Heart left ventricle (tissue), 16 donors: ENCODE results near the gene POP5. TPM values are rescaled to one million over a fixed set of nuclear protein-coding genes. Genes with fewer than 3 reads are reported as not detected.

Experiments
- ATAC-seq, 4 donors: fragments of 200-7000 bp; cut with Tn5 transposase; one replicate each; pipeline ENCODE4 v1.9.1; 2020 to 2022; ENCODE audit warnings: moderate library complexity in 4 of 4, mild to moderate bottlenecking in 3 of 4, moderate number of reproducible peaks in 1 of 4
- DNase-seq, 5 donors: peaks; one replicate each; pipeline ENCODE4 v3.0.0-alpha.2; 2020
- H3K27ac ChIP-seq, 12 donors: fragments of 200-600 bp; sonication (generic) in 4 of 12; one replicate each; pipeline versions ENCODE4 v1.5.0 to v1.8.0; 2016 to 2022; ENCODE audit warnings: mild to moderate bottlenecking in 2 of 12
- H3K27me3 ChIP-seq, 9 donors: fragments of 200-600 bp; sonication (generic) in 2 of 9; one replicate each; pipeline versions ENCODE4 v1.5.1 to v1.8.0; 2016 to 2022; ENCODE audit warnings: mild to moderate bottlenecking in 3 of 9
- H3K36me3 ChIP-seq, 9 donors: fragments of 200-600 bp; sonication (generic) in 2 of 9; one replicate each; pipeline versions ENCODE4 v1.5.0 to v1.8.0; 2018 to 2022; ENCODE audit warnings: mild to moderate bottlenecking in 2 of 9
- H3K4me1 ChIP-seq, 12 donors: fragments of 200-600 bp; sonication (generic) in 4 of 12; one replicate each; pipeline versions ENCODE4 v1.5.0 to v1.8.0; 2016 to 2022; ENCODE audit warnings: mild to moderate bottlenecking in 3 of 12
- H3K4me3 ChIP-seq, 12 donors: fragments of 200-600 bp; sonication (generic) in 4 of 12; one replicate each; pipeline versions ENCODE4 v1.5.0 to v1.8.0; 2017 to 2022; ENCODE audit warnings: mild to moderate bottlenecking in 9 of 12, moderate library complexity in 4 of 12
- H3K9me3 ChIP-seq, 12 donors: fragments of 200-600 bp; sonication (generic) in 4 of 12; one replicate each; pipeline versions ENCODE4 v1.5.0 to v1.8.0; 2016 to 2022; ENCODE audit warnings: mild to moderate bottlenecking in 1 of 12
- CTCF ChIP-seq, 12 donors: fragments of 200-600 bp; sonication (generic) in 4 of 12; IDR thresholded peaks; one replicate each; pipeline versions ENCODE4 v1.5.0 to v1.8.0; 2018 to 2022; ENCODE audit warnings: antibody characterized with exemption in 12 of 12, mild to moderate bottlenecking in 5 of 12
- POLR2A ChIP-seq, 2 donors: fragments of 450-650 bp; IDR thresholded peaks; one replicate each; pipeline ENCODE4 v1.6.1; 2017; ENCODE audit warnings: antibody characterized with exemption in 2 of 2, mild to moderate bottlenecking in 2 of 2, moderate library complexity in 2 of 2
- WGBS, 4 donors: extraction: QIAGEN DNeasy Blood & Tissue Kit in 2 of 4; methylation state at CpG; one replicate each; pipeline versions ENCODE4 v1.1.5 to v1.1.7; 2013 to 2018; 5-methylcytosine and 5-hydroxymethylcytosine counted together
- intact Hi-C, 10 donors: fragments of 100-400 bp; cut with DNase I; formaldehyde crosslinking; loops; one replicate each; pipeline versions ENCODE4 v1.11.1 to v1.14.2; 2022
- long read RNA-seq, 3 donors: library from polyadenylated mRNA; unstranded; transcript quantifications; one replicate each; pipeline ENCODE4 v2.0.0, GENCODE V29; 2020 to 2021
- polyA plus RNA-seq, 2 donors: library from polyadenylated mRNA; stranded (reverse); fragments of 200-250 nt; gene quantifications; one replicate each; pipeline ENCODE4 v1.2.3, GENCODE V29; 2013
- total RNA-seq, 9 donors: library from RNA; depleted of rRNA in 2 of 9; stranded (reverse); fragments of >200 nt in 2 of 9; fragmentation: NEBNext Ultra II Directional in 3 of 9; extraction: Animal tissue kit (Norgen Biotek cat#: 25700) in 3 of 9; gene quantifications; one replicate each; pipeline versions ENCODE4 v1.1.0 to v1.2.4, GENCODE V29; 2016 to 2023
- donor health status: ischemic (EF 13 %, LVEDD 7.1; RV severe dilation, severe dysfunction).
- donor health status: healthy with polysubstance abuse.
- donor health status: DM: no; HTN: yes; CAD: no.
- donor health status: DM: no; HTN: no; CAD: no.
- donor health status: ischemic (EF 25% LVEDD 6.9; RV normal size, moderate dysfunction).
- donor health status: ischemic (EF 25% LVEDD 5.7; RV mildly dilated, moderate dysfunction).
- donor health status: healthy.
- donor health status: DM: yes; HTN: yes; CAD: no.
- donor health status: ischemic (EF 35%, LVEDD 5.7; RV mildly dilated, moderate dysfunction).
- donor health status: nonischemic (EF 11% LVEDD 7.7; RV severe dilation, severe dysfunction).
- donor health status: DM: yes; HTN: yes; CAD: no.
- donor health status: PGD.
- donor health status: ischemic (EF 29% LVEDD 5.4; RV normal size, mild dysfunction).
- donor health status: nonischemic (EF 23%, LVEDD 6.1; RV moderate dilation, normal function).

The POP5 gene
- total RNA-seq (10 to 100 TPM; 20.6 to 46.6 (median 36.3) TPM), polyA plus RNA-seq (10 to 100 TPM; 30.9 to 55.8 TPM)
- long read RNA-seq, donor 1, transcript POP5-202 (5 exons, 801 nt), result major isoform, 35 of 48 reads
- long read RNA-seq, donor 1, transcript POP5-208 (4 exons, 821 nt), result minor isoform, 9 of 48 reads
- long read RNA-seq, donor 1, partial matches to known transcripts, result 2 of 48 reads
- long read RNA-seq, donor 1, other reads (novel, unspliced or antisense), result 1 of 48 reads
- long read RNA-seq, donor 2, transcript POP5-202 (5 exons, 801 nt), result major isoform, 14 of 24 reads
- long read RNA-seq, donor 2, partial matches to known transcripts, result 0 of 24 reads
- long read RNA-seq, donor 2, other reads (novel, unspliced or antisense), result 6 of 24 reads
- long read RNA-seq, donor 3, transcript POP5-202 (5 exons, 801 nt), result major isoform, 11 of 19 reads
- long read RNA-seq, donor 3, partial matches to known transcripts, result 2 of 19 reads
- long read RNA-seq, donor 3, other reads (novel, unspliced or antisense), result 1 of 19 reads

- H3K36me3 ChIP-seq, result peaks cover 0 to 44% (median 38%) of the 10 kb centered on the region in 9 donors
- ATAC-seq (peak; percentile 92 to 97 (median 94)), DNase-seq (peak; percentile 96 to 97 (median 97))
- no peaks in the 10 kb centered on the region for H3K9me3 ChIP-seq
- TF ChIP-seq POLR2A (IDR thresholded peaks at IDR 0.05), result peak in 1 of 2 donors; percentile 77
- TF ChIP-seq CTCF (IDR thresholded peaks at IDR 0.05), result no peak
- peak within 1 kb of the TSS; percentile 61 to 97 (median 81) for H3K4me3 ChIP-seq
- peaks cover 0 to 36% (median 26%) of the 10 kb centered on the region in 12 donors for H3K4me1 ChIP-seq
- WGBS, 4 donors, result 0 to 1% (median 0%) methylated on average over 34 to 56 of the region's 56 CpGs
- H3K27me3 ChIP-seq, result peaks cover 0 to 9% (median 0%) of the 10 kb centered on the region in 9 donors
- intact Hi-C loops, result loop anchor here in 9 of 10 donors (2.0 to 10.0 kb wide), 10 partner anchors 44 to 524 kb away; partner anchors contain the start of genes UNC119B (in 3 of the 9), C12orf43 (in 1 of the 9) and SPPL3 (in 1 of the 9)
- peak within 1 kb of the TSS in 11 of 12 donors; percentile 47 to 84 (median 70) for H3K27ac ChIP-seq
These were observed at the start of gene POP5 for GRCh38 chr12:120580787-120581723. Gene POP5, minus strand, starts transcription at chr12:120581402. Its CDS starts 40 bp downstream, at chr12:120581362.

GRCh38 chr12:120630104-120630892 lies 49.1 kb upstream of the POP5 start:
- ATAC-seq, result no peak

GRCh38 chr12:120628919-120629318 lies 47.7 kb upstream of the POP5 start:
- intact Hi-C loops, result no loop called here
- Histone ChIP-seq H3K4me1 (no peaks in the 10 kb centered on the region), H3K36me3 (no peaks in the 10 kb centered on the region), H3K4me3 (no peak overlapping the region), H3K9me3 (no peaks in the 10 kb centered on the region), H3K27me3 (peaks cover 0 to 5% (median 0%) of the 10 kb centered on the region in 9 donors), H3K27ac (no peak overlapping the region)
- 37 to 44% (median 42%) methylated on average over 4 of the region's 4 CpGs for WGBS, 4 donors
- peak in 1 of 5 donors; percentile 45 for DNase-seq
- peak; percentile 61 to 90 (median 86) for ATAC-seq
- TF ChIP-seq CTCF (IDR thresholded peaks at IDR 0.05) (peak in 5 of 12 donors; percentile 16 to 47 (median 40)), POLR2A (IDR thresholded peaks at IDR 0.05) (no peak)

More at GRCh38 chr12:120630104-120630892, 49.1 kb upstream of the POP5 start:
- WGBS, 4 donors, result 74 to 80% (median 77%) methylated on average over 15 of the region's 15 CpGs
- H3K4me1 ChIP-seq, result no peaks in the 10 kb centered on the region
- peaks cover 0 to 5% (median 0%) of the 10 kb centered on the region in 9 donors for H3K27me3 ChIP-seq
- TF ChIP-seq CTCF (IDR thresholded peaks at IDR 0.05) (no peak), POLR2A (IDR thresholded peaks at IDR 0.05) (no peak)
- no peak overlapping the region for H3K4me3 ChIP-seq
- DNase-seq, result no peak
- no peaks in the 10 kb centered on the region for H3K9me3 ChIP-seq
- no peak overlapping the region for H3K27ac ChIP-seq
- no peaks in the 10 kb centered on the region for H3K36me3 ChIP-seq
- intact Hi-C loops, result no loop called here
